Astrocyte (in vitro differentiated cells and primary cell): ENCODE measurements around the gene KIZ.

ENCODE experiments used
- EZH2 ChIP-seq: IDR thresholded peaks from 2 replicates; pipeline ENCODE4 v1.6.1; 2012; ENCODE audit warnings: mild to moderate bottlenecking, low read length, inconsistent platforms; ENCODE audit not compliant: insufficient read depth
- TF ChIP-seq, protein P1 (sequence below): IDR thresholded peaks from 2 replicates; pipeline ENCODE4 v1.5.1; 2011; ENCODE audit warnings: low read depth, mild to moderate bottlenecking, inconsistent platforms, low read length, moderate library complexity; ENCODE audit not compliant: insufficient read depth

DNA sequence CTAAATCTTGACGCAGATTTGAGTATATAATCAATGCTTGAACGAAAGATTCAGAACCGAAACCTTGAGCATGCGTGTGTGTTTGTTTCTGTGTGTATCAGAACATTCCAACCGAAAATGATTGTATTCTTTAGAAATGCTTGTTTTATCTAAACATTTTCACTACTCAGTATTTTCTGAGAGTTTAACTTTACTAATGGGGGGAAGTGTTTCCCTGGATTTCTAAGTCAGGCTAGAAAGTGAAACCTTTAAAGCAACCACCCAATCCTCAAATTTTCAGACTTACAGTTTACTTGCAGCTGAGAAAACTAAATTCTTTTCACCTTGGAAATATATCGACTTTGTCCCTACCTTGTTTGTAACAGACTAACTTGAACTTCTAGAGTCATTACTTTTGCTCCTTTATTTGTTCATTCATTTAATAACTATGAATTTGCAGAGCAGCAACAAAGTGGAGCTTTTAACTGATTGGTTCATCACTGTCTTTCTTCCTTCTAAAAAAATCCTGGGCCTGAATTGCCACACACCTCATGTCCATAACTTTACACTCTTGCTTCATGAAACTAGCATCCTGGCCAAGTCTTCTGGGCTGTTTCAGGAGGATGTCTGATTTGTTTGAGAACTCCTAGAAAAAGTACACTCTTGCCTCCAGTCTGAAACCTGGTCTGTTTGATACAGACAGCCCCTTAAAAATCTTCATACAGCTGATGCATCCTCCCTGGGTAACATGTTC lies 99.5 kb downstream of the KIZ start:
- TF ChIP-seq, protein P1, sequence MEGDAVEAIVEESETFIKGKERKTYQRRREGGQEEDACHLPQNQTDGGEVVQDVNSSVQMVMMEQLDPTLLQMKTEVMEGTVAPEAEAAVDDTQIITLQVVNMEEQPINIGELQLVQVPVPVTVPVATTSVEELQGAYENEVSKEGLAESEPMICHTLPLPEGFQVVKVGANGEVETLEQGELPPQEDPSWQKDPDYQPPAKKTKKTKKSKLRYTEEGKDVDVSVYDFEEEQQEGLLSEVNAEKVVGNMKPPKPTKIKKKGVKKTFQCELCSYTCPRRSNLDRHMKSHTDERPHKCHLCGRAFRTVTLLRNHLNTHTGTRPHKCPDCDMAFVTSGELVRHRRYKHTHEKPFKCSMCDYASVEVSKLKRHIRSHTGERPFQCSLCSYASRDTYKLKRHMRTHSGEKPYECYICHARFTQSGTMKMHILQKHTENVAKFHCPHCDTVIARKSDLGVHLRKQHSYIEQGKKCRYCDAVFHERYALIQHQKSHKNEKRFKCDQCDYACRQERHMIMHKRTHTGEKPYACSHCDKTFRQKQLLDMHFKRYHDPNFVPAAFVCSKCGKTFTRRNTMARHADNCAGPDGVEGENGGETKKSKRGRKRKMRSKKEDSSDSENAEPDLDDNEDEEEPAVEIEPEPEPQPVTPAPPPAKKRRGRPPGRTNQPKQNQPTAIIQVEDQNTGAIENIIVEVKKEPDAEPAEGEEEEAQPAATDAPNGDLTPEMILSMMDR: no peak
- no peak for TF ChIP-seq EZH2
